ENCODE results near the gene MLLT1.

Gene MLLT1

DNA sequence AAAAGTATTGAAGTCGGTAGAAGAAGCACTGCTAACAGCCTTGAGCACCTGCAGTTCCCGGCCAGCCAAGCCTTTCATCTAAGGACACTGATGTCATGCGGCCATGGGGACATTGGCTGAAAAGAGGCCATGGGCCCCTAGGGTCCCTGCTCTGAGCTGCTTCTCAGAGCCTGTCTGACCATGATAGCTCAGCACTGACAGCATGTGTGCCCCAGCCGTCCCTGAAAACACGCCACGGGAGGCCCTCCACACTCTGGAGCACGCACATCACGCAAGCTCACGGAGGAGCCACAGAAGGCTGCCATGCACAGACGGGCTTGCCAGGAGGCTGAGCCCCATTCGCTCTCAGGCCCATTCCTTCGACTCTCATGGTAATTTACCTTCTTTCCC lies 51.8 kb downstream of the MLLT1 start:
- Histone ChIP-seq H4K20me1 (ENCODE audit: insufficient read depth, low read length, poor library complexity, severe bottlenecking) (peaks cover 12% of the 10 kb centered on the region), H3K36me3 (ENCODE audit: insufficient read depth, low read length) (peaks cover 49% of the 10 kb centered on the region; the same call in 1 of the 2 replicates), H3K4me2 (ENCODE audit: low read depth, low read length, poor library complexity, severe bottlenecking) (no peak overlapping the region), H3K4me3 (ENCODE audit: low read length, poor library complexity, severe bottlenecking) (no peak overlapping the region), H3K9me2 (replicated peaks; ENCODE audit: low read depth, low read length) (no peaks in the 10 kb centered on the region), H3K79me2 (ENCODE audit: insufficient read depth, low read length) (peaks cover 28% of the 10 kb centered on the region; the same call in 1 of the 2 replicates), H3K27me3 (ENCODE audit: insufficient read depth, low read length, poor library complexity, severe bottlenecking) (no peaks in the 10 kb centered on the region), H2AFZ (ENCODE audit: low read length) (no peak overlapping the region), H3K9me3 (ENCODE audit: insufficient read depth, low read depth, low read length) (no peaks in the 10 kb centered on the region), H3K9ac (ENCODE audit: low read depth, low read length, poor library complexity, severe bottlenecking) (no peak overlapping the region), H3F3A (ENCODE audit: low read depth) (no peaks in the 10 kb centered on the region), H3K4me1 (ENCODE audit: insufficient read depth, low read length, poor library complexity, severe bottlenecking) (no peaks in the 10 kb centered on the region)
- TF ChIP-seq, protein P1, sequence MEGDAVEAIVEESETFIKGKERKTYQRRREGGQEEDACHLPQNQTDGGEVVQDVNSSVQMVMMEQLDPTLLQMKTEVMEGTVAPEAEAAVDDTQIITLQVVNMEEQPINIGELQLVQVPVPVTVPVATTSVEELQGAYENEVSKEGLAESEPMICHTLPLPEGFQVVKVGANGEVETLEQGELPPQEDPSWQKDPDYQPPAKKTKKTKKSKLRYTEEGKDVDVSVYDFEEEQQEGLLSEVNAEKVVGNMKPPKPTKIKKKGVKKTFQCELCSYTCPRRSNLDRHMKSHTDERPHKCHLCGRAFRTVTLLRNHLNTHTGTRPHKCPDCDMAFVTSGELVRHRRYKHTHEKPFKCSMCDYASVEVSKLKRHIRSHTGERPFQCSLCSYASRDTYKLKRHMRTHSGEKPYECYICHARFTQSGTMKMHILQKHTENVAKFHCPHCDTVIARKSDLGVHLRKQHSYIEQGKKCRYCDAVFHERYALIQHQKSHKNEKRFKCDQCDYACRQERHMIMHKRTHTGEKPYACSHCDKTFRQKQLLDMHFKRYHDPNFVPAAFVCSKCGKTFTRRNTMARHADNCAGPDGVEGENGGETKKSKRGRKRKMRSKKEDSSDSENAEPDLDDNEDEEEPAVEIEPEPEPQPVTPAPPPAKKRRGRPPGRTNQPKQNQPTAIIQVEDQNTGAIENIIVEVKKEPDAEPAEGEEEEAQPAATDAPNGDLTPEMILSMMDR (conservative IDR thresholded peaks at IDR 0.05; ENCODE audit: low read length) = no peak
- no peak for TF ChIP-seq EZH2phosphoT487 (IDR thresholded peaks at IDR 0.05; ENCODE audit: borderline replicate concordance)

DNA sequence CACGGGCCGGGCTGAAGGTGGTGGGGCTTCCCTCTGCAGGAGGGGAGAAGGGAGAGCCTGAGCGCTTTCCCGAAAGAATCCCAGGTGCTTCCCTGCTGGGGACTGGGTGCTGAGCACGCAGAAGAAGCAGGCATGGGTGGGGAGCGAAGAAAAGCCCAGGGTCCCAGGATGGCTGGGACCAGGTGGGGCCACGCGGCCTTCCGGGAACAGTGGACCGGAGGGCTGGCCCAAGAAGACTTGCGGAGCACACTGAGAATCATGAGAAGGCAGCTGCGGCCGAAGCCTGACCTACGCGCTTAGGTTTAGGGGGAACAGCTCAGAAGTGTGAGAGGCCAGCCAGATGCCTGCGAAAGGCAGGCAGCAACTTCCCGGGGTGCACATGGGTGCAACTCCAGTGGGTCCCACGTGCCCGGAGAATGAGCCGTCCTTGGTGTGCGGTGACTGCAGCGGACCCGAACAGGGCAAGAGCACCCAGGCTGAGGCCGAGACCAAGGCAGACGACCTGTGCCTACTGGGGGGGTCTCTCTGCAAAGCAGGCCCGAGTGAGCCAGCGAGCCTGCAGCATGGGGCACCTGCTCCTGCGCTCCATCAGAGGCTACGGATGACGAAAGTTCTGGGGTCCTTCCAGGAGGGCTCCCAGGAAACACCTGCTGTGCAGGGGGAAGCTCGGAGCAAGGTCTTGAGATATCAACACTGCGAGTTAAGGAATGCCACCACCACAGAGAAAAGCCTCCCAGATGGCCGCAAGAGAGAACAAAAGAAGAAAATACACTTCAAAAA lies 52.4 kb downstream of the MLLT1 start:
- H3K4me2 ChIP-seq (ENCODE audit: low read depth, low read length, poor library complexity, severe bottlenecking) = no peak overlapping the region
- peaks cover 12% of the 10 kb centered on the region for H4K20me1 ChIP-seq (ENCODE audit: insufficient read depth, low read length, poor library complexity, severe bottlenecking)
- H3K9me2 ChIP-seq (replicated peaks; ENCODE audit: low read depth, low read length) = no peaks in the 10 kb centered on the region
- peaks cover 53% of the 10 kb centered on the region; the same call in 1 of the 2 replicates for H3K36me3 ChIP-seq (ENCODE audit: insufficient read depth, low read length)
- H3F3A ChIP-seq (ENCODE audit: low read depth) = no peaks in the 10 kb centered on the region
- TF ChIP-seq, protein P1 (conservative IDR thresholded peaks at IDR 0.05; ENCODE audit: low read length) = no peak
- no peak for TF ChIP-seq EZH2phosphoT487 (IDR thresholded peaks at IDR 0.05; ENCODE audit: borderline replicate concordance)
- no peaks in the 10 kb centered on the region for H3K27me3 ChIP-seq (ENCODE audit: insufficient read depth, low read length, poor library complexity, severe bottlenecking)
- no peaks in the 10 kb centered on the region for H3K4me1 ChIP-seq (ENCODE audit: insufficient read depth, low read length, poor library complexity, severe bottlenecking)
- no peaks in the 10 kb centered on the region for H3K9me3 ChIP-seq (ENCODE audit: insufficient read depth, low read depth, low read length)
- H3K79me2 ChIP-seq (ENCODE audit: insufficient read depth, low read length) = peaks cover 22% of the 10 kb centered on the region; the same call in 1 of the 2 replicates
- no peak overlapping the region for H2AFZ ChIP-seq (ENCODE audit: low read length)
- no peak overlapping the region for H3K9ac ChIP-seq (ENCODE audit: low read depth, low read length, poor library complexity, severe bottlenecking)
- H3K4me3 ChIP-seq (ENCODE audit: low read length, poor library complexity, severe bottlenecking) = no peak overlapping the region

DNA sequence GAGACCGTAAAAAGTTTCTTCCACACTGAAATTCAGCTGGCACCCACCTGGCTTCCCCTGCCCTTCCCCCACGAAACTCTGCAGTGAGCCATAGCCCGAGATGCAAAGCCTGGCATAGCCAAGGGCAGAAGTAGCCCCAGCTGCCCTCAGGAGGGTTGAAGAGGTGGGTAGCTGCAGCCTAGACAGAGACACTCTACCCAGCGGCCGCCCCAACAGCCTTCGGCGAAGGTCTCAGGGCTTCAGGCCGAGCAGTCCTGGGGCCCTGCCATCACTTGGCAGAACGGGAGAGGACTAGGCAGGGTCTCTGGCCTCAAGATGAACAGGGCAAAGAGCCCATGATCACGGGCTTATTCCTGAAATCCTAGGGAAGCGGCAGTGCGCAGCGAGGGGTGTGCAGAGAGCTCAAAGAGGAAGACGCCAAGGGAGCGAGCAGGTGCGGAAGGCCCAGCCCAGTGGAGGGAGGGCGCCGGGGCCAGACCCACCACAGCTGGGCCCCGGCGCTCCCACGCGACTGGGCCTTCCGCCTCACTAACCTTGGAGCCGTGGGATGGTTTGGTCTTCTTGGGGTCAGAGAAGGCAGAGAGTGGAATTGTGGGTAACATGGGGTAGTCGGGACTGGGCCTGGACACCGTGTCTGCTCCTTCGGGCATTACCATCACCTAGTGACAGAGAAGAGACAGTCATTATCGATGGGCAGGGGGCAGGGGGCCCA lies 53.2 kb downstream of the MLLT1 start:
- H3K9ac ChIP-seq (ENCODE audit: low read depth, low read length, poor library complexity, severe bottlenecking) = no peak overlapping the region
- H3K4me1 ChIP-seq (ENCODE audit: insufficient read depth, low read length, poor library complexity, severe bottlenecking) = no peaks in the 10 kb centered on the region
- no peaks in the 10 kb centered on the region for H3K9me3 ChIP-seq (ENCODE audit: insufficient read depth, low read depth, low read length)
- H3K36me3 ChIP-seq (ENCODE audit: insufficient read depth, low read length) = peaks cover 57% of the 10 kb centered on the region; the same call in 1 of the 2 replicates
- TF ChIP-seq, protein P1 (conservative IDR thresholded peaks at IDR 0.05; ENCODE audit: low read length) = no peak
- TF ChIP-seq EZH2phosphoT487 (IDR thresholded peaks at IDR 0.05; ENCODE audit: borderline replicate concordance) = no peak
- no peak overlapping the region for H3K4me2 ChIP-seq (ENCODE audit: low read depth, low read length, poor library complexity, severe bottlenecking)
- no peaks in the 10 kb centered on the region for H3F3A ChIP-seq (ENCODE audit: low read depth)
- no peak overlapping the region for H3K4me3 ChIP-seq (ENCODE audit: low read length, poor library complexity, severe bottlenecking)
- H3K27me3 ChIP-seq (ENCODE audit: insufficient read depth, low read length, poor library complexity, severe bottlenecking) = no peaks in the 10 kb centered on the region
- no peak overlapping the region for H2AFZ ChIP-seq (ENCODE audit: low read length)
- peaks cover 9% of the 10 kb centered on the region for H4K20me1 ChIP-seq (ENCODE audit: insufficient read depth, low read length, poor library complexity, severe bottlenecking)
- peaks cover 15% of the 10 kb centered on the region; the same call in 1 of the 2 replicates for H3K79me2 ChIP-seq (ENCODE audit: insufficient read depth, low read length)
- no peaks in the 10 kb centered on the region for H3K9me2 ChIP-seq (replicated peaks; ENCODE audit: low read depth, low read length)

Measured in Loucy (cell line).